Fibroblast of lung (primary cell): Measurements from ENCODE around the gene CHN1.

Source experiments
- CTCF ChIP-seq, 2 donors: IDR thresholded peaks in 1 of 2; conservative IDR thresholded peaks in 1 of 2; 1 replicate in 1 of 2; 2 replicates in 1 of 2; pipeline ENCODE4 v1.5.1; 2011 to 2012; ENCODE audit warnings: low read length in 2 of 2, control low read depth in 1 of 2, inconsistent platforms in 1 of 2, low read depth in 1 of 2, mild to moderate bottlenecking in 1 of 2
- EZH2 ChIP-seq: IDR thresholded peaks from 2 replicates; pipeline ENCODE4 v1.5.1; 2012; ENCODE audit warnings: low read length, control low read depth, mild to moderate bottlenecking; ENCODE audit errors: missing control alignments

DNA sequence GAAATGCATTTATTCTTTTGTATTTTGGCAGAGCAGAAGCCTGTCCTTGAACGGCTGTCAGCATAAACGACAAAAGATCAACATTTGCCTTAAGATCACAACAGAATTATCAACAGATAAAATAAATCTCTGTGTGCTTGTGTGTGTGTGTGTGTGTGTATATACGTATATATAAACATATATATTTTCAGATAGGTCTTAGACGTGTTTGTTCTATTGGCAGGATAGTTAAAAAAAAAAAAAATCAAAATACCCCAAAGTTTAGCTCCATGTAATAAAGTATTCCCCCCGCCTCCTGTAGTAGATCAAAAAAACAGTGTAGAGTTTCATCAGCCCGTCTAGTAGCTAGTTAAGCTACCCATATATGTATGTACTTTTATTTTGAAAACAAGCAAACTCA is 107.9 kb downstream of the CHN1 start:
- TF ChIP-seq CTCF (conservative IDR thresholded peaks at IDR 0.05 in 1 of 2, IDR thresholded peaks at IDR 0.05 in 1 of 2; ENCODE audit: low read depth in 1 of 2, low read length in 2 of 2) (no peak), EZH2 (no peak)
